Cardiac fibroblast (primary cell): ENCODE data around the gene ZNF79.

ENCODE experiments used
- DNase-seq, 2 donors: peaks; one replicate each; pipeline versions ENCODE4 v3.0.0 to v3.0.0-alpha.2; 2010; ENCODE audit warnings: low read depth in 2 of 2
- H3K4me3 ChIP-seq, 2 donors: replicated peaks in 1 of 2; 1 replicate in 1 of 2; 2 replicates in 1 of 2; pipeline ENCODE4 v1.5.1; 2011; ENCODE audit warnings: low read depth in 2 of 2, low read length in 2 of 2, mild to moderate bottlenecking in 2 of 2, moderate library complexity in 1 of 2
- CTCF ChIP-seq: IDR thresholded peaks from one replicate; pipeline ENCODE4 v1.5.1; 2011; ENCODE audit warnings: low read depth, mild to moderate bottlenecking, low read length, inconsistent platforms

The ZNF79 gene

GRCh38 chr9:127404631-127405030, 19.6 kb upstream of the ZNF79 start:
- H3K4me3 ChIP-seq = no peak overlapping the region
- TF ChIP-seq CTCF = no peak
- DNase-seq = no peak

- H3K4me3 ChIP-seq = no peak overlapping the region
- TF ChIP-seq CTCF = no peak
- no peak for DNase-seq
These were observed 18.6 kb upstream of the ZNF79 start for GRCh38 chr9:127405344-127406125.

GRCh38 chr9:127406799-127407491, 17.2 kb upstream of the ZNF79 start:
- TF ChIP-seq CTCF = no peak
- no peak overlapping the region for H3K4me3 ChIP-seq
- no peak for DNase-seq

GRCh38 chr9:127407492-127407843, 16.7 kb upstream of the ZNF79 start:
- no peak overlapping the region for H3K4me3 ChIP-seq
- no peak for DNase-seq
- no peak for TF ChIP-seq CTCF

- H3K4me3 ChIP-seq = no peak overlapping the region
- no peak for TF ChIP-seq CTCF
- no peak for DNase-seq
These were observed 13.1 kb upstream of the ZNF79 start for GRCh38 chr9:127411122-127411521.

GRCh38 chr9:127415141-127415540, 9.0 kb upstream of the ZNF79 start:
- no peak overlapping the region for H3K4me3 ChIP-seq
- no peak for DNase-seq
- no peak for TF ChIP-seq CTCF
